ENCODE data around the gene RUSF1.
A peak's percentile ranks its signal among the peaks of the same experiment; 100 is the strongest.
"Not testable (repeated sequence)": the region's sequence is repeated elsewhere in the genome, so short reads cannot be mapped to it uniquely, and the experiment has no call there.

RUSF1 gene

DNA sequence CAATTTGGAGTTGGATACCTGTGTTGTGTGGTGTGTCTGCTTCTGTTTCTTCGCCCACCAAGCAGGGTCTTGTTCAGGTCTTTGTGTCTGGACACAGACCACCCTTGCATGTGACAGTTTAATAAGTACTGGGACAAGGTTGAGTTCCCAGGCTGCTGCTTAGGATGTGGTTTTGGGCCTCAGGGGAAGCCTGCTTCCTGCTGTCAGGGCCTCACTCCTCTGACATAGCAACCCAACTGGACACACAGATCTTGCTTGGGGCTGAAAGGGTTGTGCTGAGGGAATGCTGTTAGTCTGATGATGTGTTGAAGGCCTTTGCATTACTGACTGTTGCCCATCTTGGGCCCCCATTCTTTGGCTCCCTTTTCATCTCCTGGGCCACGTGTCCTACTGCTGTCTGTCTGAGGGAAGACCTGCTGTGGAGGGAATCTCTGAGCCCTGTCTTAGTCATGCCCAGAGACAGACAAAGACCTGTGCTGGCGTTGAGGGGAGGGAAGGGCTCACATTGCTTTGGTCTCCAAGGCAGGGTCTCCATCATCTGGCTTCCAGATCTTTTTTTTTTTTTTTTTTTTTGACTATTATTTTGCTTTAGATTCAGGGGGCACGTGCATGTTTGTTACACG, 40.9 kb downstream of the RUSF1 start:
- DNase-seq, result no peak

DNA sequence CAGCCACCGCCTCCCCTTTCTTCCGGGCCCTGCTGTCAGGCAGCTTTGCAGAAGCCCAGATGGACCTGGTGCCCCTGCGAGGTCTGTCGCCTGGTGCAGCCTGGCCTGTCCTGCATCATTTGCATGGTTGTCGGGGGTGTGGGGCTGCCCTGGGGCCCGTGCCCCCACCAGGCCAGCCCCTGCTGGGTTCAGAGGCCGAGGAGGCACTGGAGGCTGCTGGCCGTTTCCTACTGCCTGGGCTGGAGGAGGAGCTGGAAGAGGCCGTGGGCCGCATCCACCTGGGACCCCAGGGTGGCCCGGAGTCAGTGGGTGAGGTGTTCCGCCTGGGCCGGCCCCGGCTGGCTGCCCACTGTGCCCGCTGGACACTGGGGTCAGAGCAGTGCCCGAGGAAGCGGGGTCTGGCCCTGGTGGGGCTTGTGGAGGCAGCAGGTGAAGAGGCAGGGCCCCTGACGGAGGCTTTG, 41.8 kb downstream of the RUSF1 start:
- DNase-seq, result no peak

DNA sequence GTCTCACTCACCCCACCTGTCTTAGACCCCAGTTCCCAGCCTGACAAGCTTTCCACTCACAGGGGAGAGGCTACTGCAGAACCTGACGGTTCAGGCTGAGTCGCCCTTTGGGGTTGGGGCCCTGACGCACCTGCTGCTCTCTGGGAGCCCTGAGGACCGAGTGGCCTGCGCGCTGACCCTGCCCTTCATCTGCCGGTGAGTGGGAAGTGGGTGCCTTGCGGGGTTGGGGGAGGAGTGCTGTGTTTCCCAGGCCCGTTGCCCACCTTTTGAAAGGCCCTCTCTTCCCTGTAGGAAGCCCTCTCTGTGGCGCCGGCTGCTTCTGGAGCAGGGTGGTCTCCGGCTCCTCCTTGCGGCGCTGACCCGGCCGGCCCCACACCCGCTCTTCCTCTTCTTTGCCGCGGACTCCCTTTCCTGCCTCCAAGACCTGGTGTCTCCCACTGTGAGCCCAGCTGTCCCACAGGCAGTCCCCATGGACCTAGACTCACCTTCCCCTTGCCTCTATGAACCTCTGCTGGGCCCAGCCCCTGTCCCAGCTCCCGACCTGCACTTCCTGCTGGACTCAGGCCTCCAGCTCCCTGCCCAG, 42.3 kb downstream of the RUSF1 start:
- DNase-seq, result no peak

DNA sequence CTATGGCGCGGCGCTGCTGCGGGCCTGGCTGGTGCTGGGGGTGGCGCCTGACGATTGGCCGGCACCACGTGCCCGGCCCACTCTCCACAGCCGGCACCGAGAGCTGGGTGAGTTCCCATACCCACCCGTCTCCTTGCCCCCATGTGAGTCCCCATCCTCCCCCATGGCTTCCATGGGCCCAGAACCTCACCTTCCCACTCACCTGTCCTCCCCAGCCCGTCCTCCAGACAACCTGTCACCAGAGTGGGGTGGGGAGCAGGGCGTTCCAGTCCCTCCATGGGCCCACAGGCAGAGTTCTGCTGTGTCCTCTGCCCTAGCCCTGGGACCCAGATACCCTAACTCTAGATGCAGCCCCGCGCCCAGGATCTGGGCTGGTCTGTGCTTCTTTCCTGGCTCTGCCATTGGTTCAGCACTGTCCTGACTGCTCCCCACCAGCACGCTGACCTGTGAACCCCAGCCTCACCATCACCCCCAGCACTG, 43.4 kb downstream of the RUSF1 start:
- DNase-seq, result no peak

DNA sequence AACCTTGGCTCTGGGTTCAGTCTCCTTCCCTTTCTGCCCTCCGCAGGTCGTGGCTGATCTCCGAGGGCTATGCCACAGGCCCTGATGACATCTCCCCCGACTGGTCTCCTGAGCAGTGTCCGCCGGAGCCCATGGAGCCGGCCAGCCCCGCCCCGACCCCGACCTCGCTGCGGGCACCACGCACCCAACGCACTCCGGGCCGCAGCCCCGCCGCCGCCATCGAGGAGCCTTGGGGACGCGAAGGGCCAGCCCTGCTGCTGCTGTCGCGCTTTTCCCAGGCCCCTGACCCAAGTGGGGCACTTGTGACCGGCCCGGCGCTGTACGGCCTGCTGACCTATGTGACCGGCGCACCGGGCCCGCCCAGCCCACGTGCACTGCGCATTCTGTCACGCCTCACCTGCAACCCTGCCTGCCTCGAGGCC, 43.8 kb downstream of the RUSF1 start:
- DNase-seq, result no peak

DNA sequence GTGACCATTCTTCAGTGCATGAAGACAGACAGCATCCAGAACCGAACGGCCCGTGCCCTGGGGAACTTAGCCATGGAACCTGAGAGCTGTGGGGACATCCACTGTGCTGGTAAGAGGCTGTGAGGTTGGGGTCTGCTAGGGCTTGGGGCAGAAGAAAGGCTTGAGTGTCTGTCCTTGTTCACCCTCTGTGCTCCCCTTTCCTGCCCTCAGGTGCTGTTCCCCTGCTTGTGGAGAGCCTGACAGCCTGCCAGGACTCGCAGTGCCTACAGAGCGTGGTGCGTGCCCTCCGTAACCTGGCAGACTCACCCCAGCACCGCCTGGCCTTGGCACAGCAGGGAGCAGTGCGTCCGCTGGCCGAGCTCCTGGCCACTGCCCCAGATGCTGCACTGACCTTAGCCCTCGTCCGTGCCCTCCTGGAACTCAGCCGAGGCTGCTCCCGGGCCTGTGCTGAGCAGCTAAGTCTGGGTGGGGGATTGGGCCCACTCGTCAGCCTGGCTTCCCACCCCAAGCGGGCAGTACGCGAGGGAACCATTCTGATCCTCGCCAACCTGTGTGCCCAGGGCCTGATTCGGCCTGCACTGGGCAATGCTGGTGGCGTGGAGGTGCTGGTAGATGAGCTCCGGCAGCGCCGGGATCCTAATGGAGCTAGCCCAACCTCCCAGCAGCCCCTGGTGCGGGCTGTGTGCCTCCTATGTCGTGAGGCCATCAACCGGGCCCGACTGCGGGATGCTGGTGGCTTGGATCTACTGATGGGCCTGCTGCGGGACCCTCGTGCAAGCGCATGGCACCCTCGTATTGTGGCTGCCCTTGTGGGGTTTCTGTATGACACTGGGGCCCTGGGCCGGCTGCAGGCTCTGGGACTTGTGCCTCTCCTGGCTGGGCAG, 46.0 kb downstream of the RUSF1 start:
- DNase-seq, result no peak

DNA sequence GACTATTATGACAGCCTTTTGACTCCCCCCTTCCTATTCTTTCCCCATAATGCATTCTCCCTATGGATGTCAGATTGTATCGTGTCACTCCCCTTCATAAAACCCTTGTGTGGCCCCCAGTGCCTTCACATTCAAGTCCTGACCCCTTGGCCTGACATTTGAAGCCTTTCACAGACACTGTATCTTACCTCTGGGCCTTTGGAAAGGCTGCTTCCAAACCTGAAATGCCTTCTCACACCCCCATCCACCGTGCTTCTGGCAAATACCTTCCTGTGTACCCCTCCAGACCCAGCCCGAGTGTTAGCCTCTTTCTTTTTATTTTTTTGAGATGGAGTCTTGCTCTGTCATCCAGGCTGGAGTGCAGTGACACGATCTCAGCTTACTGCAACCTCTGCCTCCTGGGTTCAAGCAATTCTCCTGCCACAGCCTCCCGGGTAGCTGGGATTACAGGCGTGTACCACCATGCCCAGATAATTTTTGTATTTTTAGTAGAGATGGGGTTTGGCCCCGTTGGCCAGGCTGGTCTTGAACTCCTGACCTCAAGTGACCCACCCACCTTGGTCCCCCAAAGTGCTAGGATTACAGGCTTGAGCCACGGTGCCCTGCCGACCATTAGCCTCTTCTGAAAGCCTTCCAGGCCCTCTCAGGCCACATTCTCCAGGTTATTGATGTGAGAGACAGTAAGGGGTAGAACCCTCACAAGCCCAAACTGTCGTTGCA, 46.8 kb downstream of the RUSF1 start:
- DNase-seq, result no peak

DNA sequence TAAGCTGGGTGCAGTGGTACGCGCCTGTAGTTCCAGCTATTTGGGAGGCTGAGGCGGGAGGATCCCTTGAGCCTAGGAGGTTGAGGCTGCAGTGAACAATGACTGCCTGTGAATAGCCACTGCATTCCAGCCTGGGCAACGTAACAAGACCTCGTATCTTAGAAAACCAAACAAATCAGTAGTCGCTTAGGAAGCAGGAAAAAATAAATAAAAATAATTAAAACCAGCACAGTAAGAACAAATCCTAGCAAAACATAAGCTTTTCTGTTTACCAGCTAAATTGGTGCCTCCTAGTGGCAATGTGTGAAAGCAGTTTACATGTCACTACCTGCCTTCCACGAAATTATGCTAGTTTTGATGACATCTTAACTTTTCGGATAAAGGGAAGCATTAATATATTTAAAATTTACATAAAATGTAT, 47.6 kb downstream of the RUSF1 start:
- DNase-seq, result no peak

DNA sequence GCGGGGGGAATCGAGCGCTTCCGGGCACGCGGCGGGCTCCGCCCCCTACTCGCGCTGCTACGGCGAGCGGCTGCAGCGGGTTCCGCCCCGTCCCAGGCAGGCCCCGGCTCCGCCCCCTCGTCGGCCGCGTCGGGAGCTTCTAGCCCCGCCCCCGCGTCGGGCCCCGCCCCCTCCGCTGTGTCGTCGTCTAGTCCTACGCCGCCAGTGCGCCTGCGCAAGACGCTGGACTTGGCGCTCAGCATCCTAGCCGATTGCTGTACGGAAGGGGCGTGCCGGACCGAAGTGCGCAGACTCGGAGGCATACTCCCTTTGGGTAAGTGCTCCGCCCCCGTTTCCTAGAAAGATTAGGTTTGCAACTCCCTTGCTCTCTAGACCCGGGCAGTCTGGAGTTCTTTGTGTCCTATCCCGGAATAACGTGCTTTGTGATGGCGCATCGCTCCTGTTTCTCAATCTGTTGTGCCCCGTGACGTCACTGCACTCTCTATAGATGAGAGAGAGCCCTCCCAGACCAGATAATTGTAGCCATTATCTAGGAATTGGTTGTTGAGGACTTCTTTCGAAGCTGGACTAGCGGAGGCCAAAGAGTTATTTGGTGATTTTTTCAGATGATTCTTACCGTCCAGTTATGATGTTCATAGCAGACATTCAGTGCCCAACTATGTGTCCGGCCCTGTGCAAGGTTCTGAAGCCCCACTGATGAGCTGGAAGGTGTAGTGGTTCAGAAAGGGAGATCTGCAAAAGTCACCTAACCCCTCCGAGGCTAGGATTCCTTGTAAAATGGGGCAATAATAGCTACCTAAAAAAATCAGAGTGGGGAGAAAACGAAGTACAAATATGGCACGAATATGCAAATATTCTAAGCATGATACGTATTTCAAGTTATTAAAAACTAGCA, 48.3 kb downstream of the RUSF1 start:
- DNase-seq, result peak; percentile 78

DNA sequence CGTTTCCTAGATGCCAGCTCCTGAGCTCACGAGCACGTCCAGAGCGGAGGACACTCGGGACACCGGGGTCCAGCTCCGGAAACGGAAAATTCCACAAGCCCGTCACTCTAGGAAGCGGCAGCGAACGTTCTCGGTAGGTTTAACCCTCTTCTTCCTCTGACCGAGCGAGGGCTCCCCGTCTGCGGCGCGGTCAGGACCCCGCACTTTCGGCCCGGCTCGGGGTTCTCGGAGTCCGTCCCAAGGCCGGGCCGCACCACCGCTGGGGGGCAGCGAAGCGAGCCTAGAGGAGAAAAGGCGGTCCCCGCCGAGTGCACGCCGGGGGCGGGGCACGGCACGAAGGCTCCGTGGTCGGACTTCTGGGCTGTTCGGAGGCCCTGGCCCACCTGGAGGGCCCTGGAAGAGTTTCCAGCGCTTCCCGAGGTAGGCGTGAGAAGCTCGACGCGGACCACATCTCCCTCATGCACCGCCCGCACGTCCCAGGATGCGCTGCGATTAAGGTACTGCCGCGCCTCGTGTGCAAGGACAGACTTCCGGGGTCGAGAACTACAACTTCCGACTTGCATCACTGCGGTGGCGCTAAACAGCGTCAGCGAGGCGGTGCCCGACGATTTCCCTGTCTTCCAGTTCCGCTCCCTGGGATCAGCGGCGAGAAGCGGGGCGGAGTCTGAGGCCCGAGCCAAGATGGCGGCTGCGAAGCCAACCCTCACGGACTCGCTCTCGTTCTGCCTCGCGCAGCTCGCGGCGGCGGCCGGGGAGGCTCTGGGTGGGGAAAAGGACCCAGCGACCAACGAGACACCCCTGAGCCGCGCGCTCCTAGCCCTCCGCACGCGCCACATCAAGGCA, 49.1 kb downstream of the RUSF1 start, which contains the start of gene ARMC5:
TSS of gene ARMC5 (plus strand) at position 658 of the 843 bp plus-strand sequence. CDS start at position 682, 24 bp downstream.
- peak; percentile 71 for DNase-seq

DNA sequence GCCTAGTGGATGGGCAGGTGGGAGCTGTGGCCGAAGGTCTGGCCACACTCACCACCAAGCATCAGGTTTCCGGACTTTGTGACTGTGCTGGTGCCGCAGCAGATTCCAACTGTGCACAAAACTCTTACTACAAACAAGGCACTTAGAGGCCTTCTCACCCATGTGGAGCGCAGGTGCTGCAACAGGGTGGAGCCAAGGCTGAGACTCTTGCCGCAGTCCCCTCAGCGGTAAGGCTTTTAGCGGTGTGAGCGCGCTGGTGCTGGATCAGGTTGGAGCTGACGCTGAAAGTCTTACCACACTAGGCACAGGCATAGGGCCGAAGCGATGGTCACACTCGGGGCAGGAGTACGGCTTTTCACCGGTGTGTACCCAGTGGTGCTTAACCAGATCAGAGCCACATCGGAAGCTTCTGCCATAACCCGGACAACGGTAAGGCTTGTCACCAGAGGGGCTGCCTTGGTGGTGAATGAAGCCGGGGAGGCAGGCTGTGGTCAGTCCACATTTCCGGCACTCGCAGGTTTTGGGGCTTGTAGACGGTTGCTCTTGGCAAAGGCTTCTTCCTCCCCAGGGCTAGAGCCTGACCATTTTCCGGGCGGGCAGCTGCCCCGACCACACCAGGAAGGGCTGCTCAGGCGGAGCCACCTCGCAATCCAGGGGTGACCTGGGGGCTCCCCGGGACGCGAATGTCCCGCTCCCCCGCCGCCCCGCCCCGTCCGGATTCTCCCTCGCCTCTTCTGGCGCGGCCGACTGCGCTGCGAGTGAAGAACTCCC, 49.9 kb downstream of the RUSF1 start:
- DNase-seq, result no peak

DNA sequence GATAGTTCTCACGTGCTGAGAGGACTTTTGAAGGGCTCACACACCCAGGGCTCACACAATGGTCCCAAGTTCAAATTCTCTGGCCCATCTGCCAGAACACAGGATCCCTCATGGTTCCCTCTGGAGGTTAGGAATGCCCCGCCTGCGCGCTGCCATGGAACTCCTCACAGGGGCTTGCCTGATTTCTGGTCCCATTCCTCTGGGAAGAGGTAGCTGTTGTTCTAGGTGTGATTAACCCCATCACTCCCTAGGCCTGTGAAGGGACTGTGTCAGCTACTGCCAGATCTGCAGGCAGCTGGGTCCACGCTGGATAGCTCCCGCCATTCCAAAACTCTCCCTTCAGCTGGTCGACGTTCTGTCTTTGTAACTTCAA, 51.2 kb downstream of the RUSF1 start:
- DNase-seq, result no peak

DNA sequence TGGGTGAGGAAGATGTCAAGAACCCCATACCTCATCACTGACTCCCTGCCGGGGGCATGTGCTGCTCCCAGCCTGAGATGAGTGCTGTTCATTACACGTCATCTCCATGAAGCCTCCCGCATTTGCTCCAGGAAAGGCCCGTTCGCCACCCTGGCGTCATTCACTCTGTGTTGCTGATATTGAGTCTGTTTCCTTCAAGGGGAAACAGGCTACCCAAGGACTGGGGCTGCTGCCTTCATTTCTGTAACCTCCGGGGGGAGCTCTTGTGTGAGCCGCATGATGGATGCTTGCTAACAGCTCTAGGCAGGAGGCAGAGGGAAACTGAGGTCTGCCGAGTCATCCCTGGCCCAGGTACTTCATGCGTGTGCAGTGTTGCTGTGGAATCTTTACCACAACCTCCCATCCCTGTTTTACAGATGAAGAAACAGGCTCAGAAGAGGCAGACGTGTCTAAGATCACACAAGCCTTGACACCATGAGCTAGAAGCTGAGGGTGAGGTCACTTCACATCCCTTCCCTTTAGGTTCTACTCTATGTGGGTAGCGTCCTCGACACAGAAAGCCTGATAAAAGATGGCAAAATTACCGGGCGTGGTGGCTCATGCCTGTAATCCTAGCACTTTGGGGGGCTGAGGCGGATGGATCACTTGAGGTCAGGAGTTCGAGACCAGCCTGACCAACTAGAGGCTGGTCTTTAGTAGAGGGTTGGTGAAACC, 52.4 kb downstream of the RUSF1 start:
- DNase-seq, result no peak

DNA sequence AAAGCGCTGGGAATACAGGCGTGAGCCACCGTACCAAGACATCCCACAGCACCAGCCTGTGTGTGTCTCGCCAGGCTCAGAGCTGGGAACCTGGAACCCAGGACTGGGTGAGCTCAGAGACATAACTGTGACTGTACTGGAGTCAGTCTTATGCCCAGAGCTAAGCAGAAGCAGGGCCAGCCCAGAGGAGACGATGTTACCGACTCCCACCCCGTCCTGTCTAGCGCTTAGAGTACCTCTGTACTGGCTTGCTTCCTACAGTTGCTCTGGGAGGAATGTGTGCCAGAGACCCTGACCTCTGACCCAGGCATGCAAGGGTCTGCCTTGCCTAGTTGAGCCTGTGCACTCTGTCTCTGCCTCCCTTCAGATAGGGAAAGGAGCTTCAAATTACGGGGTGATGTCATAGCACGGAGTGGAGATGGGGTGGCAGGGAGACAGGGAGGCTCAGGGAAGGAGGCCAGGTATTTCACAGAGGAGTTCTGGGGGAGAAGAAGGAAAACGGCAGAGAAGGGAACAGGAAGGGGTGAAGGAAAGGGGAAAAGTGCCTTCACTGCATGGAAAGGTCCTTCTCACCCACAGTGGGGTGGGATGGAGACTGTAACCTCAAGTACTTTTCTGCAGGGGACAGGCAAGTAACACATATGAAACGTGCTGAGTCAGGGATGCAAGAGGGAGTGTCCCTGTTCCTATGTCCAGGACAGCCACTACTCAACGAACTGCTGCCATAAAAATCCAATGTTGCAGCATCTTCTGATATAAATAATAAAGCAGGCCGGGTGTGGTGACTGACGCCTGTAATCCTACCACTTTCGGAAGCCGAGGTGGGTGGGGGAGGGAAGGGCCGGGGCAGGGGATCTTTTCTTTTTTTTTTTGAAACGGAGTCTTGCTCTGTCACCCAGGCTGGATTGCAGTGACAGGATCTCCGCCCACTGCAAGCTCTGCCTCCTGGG, 54.7 kb downstream of the RUSF1 start:
- no peak for DNase-seq

DNA sequence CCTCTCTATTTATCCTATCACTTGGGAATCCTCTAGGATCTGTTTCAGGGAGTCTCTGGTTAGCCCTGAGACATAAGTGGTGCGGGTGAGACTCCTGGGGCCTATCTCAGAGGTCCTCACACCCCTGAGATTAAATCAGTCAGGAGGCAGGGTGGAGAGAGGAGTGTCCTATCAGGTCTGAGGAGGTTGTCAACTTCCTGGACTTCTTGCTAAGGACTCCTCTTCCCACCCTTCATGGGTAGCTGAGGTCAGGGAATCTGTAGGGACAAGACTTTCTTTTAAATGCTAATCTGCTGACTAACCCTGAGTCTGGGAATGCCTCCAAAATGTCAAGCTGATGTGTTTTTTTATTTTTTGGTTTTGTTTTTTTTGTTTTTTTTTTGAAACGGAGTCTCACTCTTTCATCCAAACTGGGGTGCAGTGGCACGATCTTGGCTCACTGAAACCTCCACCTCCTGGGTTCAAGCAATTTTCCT, 55.5 kb downstream of the RUSF1 start:
- no peak for DNase-seq

DNA sequence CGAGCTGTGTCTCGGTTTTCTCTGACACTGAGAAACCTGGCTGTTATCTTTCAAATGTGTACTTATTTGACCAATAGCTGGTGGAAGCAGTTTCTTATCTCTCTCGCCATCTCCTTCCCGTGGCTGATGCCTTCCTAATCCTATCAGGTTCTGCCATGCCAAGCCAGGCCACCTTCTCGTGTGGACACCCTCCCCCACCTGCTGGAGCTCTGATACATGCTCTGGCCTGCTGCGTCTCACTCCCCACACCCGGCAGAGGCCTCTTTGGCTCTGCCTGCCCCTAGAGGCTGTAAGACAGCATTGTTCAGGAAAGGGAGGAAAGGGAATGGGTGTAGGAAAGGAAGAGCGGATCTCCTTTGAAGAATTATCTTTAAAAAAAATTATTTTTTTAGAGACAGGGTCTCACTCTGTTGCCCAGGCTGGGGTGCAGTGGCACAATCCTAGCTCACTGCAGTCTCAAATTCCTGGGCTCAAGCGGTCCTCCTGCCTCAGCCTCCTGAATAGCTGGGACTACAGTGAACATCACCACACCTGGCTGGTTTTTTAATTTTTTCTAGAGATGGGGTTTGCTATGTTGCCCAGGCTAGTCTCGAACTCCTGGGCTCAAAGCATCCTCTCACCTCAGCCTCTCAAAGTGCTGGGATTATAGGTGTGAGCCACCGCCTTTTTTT, 56.4 kb downstream of the RUSF1 start:
- DNase-seq, result no peak

DNA sequence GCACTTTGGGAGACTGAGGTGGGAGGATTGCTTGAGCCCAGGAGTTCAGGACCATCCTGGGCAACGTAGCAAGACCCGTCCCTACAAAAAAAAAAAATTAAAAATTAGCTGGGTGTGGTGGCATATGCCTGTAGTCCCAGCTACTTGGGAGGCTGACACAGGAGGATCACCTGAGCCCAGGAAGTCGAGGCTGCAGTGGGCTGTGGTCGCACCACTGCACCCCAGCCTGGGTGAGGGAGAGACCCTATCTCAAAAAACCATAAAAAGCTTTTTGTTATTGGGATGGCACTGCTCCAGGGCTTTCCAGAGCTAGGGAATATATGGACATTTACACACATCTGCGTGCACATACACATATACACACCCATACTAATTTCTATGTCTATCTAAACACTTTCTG, 57.0 kb downstream of the RUSF1 start:
- DNase-seq, result no peak

DNA sequence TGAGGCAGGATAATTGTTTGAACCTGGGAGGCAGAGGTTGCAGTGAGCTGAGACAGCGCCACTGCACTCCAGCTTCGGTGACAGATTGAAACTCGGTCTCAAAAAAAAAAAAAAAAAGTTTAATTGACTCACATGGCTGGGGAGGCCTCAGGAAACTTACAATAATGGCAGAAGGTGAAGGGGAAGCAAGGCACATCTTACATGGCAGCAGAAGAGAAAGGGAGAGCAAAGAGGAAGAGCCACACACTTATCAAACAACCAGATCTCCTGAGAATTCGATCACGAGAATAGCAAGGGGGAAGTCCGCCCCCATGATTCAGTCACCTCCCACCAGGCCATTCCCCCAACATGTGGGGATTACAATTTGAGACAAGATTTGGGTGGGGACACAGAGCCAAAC, 62.3 kb downstream of the RUSF1 start:
- not testable (repeated sequence) for DNase-seq

Data from 8988T (cell line).